Measurements from ENCODE around the gene POLA2. TPM values are rescaled to one million over a fixed set of nuclear protein-coding genes. Genes with fewer than 3 reads are reported as not detected.

POLA2 gene
- total RNA-seq, 1 experiment from 2014 or later: 37.7 TPM

DNA sequence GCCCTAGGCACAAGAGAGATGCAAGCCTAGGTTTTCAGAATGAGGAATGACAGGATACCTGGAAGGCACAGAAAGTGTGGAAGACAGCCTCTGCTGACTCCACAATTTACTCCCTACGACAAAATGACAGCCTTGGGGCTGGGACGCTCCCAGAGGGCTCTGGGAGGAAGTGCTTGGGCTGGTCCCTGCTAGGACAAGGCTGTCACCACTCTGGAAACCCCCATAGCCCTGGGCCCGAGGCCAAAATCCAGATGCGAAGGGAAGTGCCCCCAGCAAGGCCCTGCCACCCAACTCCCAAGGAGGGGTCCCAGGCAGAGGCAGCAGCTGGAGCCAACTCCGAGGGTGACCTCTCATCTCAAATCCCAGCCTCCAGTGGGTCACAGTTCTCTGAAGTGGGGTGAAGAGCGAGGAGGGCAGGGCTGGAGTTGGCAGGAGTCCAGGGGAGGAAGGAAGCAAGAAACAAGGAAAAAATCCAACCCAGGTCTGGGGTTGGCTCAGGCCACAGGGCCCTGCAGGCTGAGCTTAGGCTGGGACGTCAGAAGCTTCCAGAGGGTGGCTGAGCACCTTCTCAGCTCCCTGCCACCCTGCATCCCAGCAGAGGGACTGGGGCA is 46.6 kb downstream of the POLA2 start:
- Mint-ChIP-seq H3K4me3 (no peak overlapping the region; a peak in 1 of 5 replicates), H3K4me1 (peaks cover 4 to 12% of the 10 kb centered on the region in 2 experiments; a peak in 3 of 4 replicates), H3K36me3 (ENCODE audit: insufficient read depth in 1 of 3, low read depth in 3 of 3) (peaks cover 11 to 19% (median 16%) of the 10 kb centered on the region in 3 experiments; a peak in 6 of 7 replicates), H3K9me3 (no peaks in the 10 kb centered on the region), H3K27me3 (ENCODE audit: low read depth) (peaks cover 44% of the 10 kb centered on the region), H3K27ac (no peak overlapping the region)
- Histone ChIP-seq H2AK5ac (ENCODE audit: insufficient read length, low read length) (no peak overlapping the region), H3K27me3 (ENCODE audit: insufficient read depth, low read length) (no peaks in the 10 kb centered on the region; the same call in 1 of the 2 replicates), H3K23ac (ENCODE audit: insufficient read length, low read depth, low read length) (no peak overlapping the region), H3K56ac (ENCODE audit: insufficient read length, low read depth, low read length) (no peak overlapping the region), H3K18ac (ENCODE audit: insufficient read length, low read depth, low read length) (no peak overlapping the region), H3K79me2 (ENCODE audit: insufficient read depth, low read length) (no peaks in the 10 kb centered on the region), H3K9ac (ENCODE audit: extremely low read depth, insufficient read length, low read length) (no peak overlapping the region), H3K9me3 (ENCODE audit: control insufficient read depth, low read depth, low read length) (no peaks in the 10 kb centered on the region), H3K4me1 (ENCODE audit: insufficient read depth, low read length) (no peaks in the 10 kb centered on the region), H2BK5ac (ENCODE audit: insufficient read length, low read length) (no peak overlapping the region), H3K79me1 (ENCODE audit: insufficient read depth, low read depth, low read length, poor library complexity, severe bottlenecking) (no peaks in the 10 kb centered on the region), H3K27ac (ENCODE audit: insufficient read length, low read depth, low read length) (no peak overlapping the region), H2BK12ac (ENCODE audit: insufficient read length, low read depth, low read length) (no peak overlapping the region), H2BK120ac (ENCODE audit: low read depth, low read length, poor library complexity, severe bottlenecking) (no peak overlapping the region), H2BK15ac (ENCODE audit: low read depth, low read length) (no peak overlapping the region), H4K5ac (ENCODE audit: insufficient read length, low read depth, low read length) (no peak overlapping the region), H4K8ac (replicated peaks; ENCODE audit: insufficient read length, low read depth, low read length) (no peak overlapping the region), H3K4ac (ENCODE audit: low read depth, low read length) (no peak overlapping the region), H3K4me2 (ENCODE audit: insufficient read depth, insufficient read length, low read length) (no peak overlapping the region), H3K14ac (ENCODE audit: insufficient read depth, low read length) (no peak overlapping the region), H2AFZ (ENCODE audit: low read length) (no peak overlapping the region), H3T11ph (ENCODE audit: low read length) (no peak overlapping the region), H2BK20ac (ENCODE audit: low read depth, low read length, poor library complexity, severe bottlenecking) (no peak overlapping the region), H4K91ac (ENCODE audit: insufficient read length, low read depth, low read length) (no peak overlapping the region), H4K20me1 (ENCODE audit: control insufficient read depth, insufficient read depth, insufficient read length) (no peaks in the 10 kb centered on the region), H3K23me2 (ENCODE audit: insufficient read length, low read depth, low read length, poor library complexity, severe bottlenecking) (no peaks in the 10 kb centered on the region)
- no CpG with 5 or more reads among the region's 7 CpGs for WGBS (ENCODE audit: extremely low coverage, insufficient read length, low lambda C conversion rate)
- no peak for DNase-seq
- TF ChIP-seq CTCF (conservative IDR thresholded peaks at IDR 0.05): no peak

Data from H9 (cell line).